ENCODE data around the gene SCAPER. TPM values are rescaled to one million over a fixed set of nuclear protein-coding genes. Genes with fewer than 3 reads are reported as not detected.
"Not testable (repeated sequence)": the region's sequence is repeated elsewhere in the genome, so short reads cannot be mapped to it uniquely, and the experiment has no call there.

SCAPER gene
- total RNA-seq, 1 experiment from 2014 or later = 12.7 TPM

DNA sequence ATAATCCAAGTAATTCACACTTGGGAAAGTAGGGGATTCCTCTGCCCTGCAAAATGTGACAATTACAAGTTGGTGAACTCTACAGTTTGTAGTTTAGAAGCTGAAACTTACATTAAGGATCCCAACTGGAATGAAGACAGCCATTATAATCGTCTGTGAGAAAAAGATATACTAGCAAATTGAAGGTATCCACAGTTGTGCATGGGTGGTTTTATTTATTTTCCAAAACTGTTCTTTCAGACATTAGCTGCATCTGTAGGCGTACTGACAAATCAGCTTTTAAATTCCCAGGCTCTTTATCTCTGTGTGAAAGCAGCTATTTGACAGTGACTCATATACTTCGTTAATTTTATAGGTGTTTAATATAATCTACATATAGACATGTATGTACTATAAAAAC is 581.1 kb downstream of the SCAPER start:
- in situ Hi-C loops (cut with HindIII; ENCODE audit: low pct_unique_long_range_greater_than_20kb, low sequenced_read_pairs) = no loop called here
- DNase-seq (ENCODE audit: low read depth, low spot score) = no peak

DNA sequence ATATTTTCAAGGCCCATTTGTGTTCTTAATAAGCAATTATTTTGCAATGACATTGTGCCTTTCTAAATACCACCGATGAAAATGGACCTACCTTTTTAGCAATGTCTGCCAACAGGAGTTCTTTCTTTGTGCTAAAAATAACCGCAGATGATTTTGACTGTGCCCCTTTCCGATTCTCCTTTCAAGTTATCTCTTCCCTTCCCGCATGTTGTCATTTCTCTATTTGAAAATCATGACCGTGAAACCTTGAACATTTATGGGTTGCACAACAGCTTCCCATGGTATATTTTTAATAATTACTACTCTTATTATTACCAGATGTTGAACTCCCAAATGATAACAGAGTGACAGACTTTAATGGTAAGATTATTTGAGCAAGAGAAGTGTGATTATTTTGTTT is 583.5 kb downstream of the SCAPER start:
- in situ Hi-C loops (cut with HindIII; ENCODE audit: low pct_unique_long_range_greater_than_20kb, low sequenced_read_pairs) = no loop called here
- DNase-seq (ENCODE audit: low read depth, low spot score) = no peak

DNA sequence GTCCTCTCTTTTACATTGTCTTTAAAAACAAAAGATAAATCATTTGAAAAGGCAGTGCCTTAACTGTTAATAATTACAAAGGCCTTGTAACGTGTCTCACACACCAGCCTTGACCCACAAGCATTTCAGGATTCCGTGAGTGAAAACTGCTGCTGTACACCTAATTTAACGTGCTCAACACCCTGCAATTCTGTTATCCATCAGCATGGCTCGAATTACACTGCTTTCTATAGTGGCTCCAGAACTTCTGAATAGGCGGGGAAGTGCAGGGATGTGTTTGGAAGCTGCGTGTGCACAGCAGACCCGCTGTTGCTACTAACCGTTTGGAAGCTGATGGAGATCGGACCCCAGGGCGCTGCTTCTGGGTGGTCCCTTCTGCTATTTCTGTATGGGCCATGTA is 584.0 kb downstream of the SCAPER start:
- no peak for DNase-seq (ENCODE audit: low read depth, low spot score)
- in situ Hi-C loops (cut with HindIII; ENCODE audit: low pct_unique_long_range_greater_than_20kb, low sequenced_read_pairs) = no loop called here

DNA sequence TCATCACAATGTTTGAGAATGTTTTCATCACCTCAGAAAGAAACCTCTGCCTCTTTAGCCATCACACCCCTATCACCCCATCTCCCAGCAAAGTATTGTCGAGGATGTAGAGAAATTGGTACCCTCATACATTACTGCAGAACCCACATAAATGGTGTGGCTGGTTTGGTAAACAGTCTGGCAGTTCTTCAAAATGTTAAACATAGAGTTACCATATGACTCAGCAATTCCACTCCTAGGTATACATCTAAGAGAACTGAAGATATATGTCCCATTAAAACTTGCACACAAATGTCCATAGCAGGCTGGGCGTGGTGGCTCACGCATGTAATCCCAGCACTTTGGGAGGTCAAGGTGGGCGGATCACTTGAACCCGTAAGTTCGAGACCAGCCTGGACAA is 585.1 kb downstream of the SCAPER start:
- DNase-seq (ENCODE audit: low read depth, low spot score) = no peak
- in situ Hi-C loops (cut with HindIII; ENCODE audit: low pct_unique_long_range_greater_than_20kb, low sequenced_read_pairs) = no loop called here

DNA sequence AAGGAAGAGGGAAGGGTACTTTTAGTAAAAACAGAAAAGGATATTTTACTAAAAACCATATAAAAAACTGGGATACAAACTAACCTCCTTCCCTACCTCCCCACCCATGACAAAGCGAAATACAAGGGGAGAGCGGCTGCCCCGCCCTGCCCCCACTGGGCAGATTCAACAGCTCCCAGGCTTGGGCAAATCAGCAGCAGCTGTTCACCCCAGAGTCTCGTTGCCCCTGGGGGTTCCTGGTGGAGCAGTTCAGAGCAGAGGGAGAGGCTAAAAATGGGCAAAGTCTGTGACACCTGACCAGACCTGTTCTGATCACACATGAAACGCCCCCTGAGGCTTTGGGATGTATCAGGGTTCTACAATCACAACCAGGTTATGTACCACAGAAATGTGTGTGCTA is 591.4 kb downstream of the SCAPER start:
- no peak for DNase-seq (ENCODE audit: low read depth, low spot score)
- in situ Hi-C loops (cut with HindIII; ENCODE audit: low pct_unique_long_range_greater_than_20kb, low sequenced_read_pairs) = no loop called here

DNA sequence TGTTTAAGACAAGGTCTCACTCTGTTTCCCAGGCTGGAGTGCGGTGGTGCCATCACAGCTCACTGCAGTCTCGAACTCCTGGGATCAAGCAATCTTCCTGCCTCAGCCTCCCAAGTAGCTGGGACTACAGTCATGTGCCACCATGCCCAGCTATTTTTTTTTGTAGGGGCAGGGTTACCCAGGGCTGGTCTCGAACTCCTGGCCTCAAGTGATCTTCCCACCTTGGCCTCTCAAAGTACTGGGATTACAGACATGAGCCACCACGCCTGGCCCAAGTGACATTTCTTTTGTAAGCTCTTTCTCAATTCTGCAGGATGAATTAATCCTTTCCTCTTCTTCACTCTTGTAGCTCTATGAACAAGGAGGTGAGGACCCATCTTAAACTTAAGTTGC is 592.0 kb downstream of the SCAPER start:
- in situ Hi-C loops (cut with HindIII; ENCODE audit: low pct_unique_long_range_greater_than_20kb, low sequenced_read_pairs); DNase-seq (ENCODE audit: low read depth, low spot score): not testable (repeated sequence)

DNA sequence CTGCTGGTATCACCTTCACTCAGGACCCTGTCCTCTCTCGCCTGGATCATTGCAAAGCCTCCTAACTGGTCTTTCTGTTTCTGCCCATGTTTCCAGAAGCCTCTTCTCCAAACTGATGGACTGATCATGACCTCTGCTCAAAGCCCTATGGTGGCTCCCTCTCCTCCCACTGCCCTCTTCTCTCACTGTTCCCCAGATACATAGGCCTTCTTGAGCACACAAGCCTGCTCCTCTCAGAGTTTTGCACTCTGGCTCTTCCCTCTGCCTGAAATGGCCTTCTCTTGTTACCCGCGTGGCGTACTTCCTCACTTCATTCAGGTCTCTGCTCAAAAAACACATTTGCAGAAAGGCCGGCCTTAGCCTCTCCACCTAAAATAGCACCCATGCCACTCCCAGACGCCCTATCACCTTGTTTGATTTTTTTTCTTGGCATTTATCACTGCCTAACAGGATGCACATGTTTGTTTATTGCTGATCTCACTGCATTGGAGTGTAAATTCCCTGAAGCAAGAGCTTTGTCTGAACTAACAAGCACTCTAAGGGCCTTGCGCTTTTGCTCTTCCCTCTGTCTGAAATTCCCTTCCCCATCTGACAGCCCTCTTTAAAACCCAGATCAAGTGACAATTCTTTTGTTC is 592.5 kb downstream of the SCAPER start:
- in situ Hi-C loops (cut with HindIII; ENCODE audit: low pct_unique_long_range_greater_than_20kb, low sequenced_read_pairs) = no loop called here
- no peak for DNase-seq (ENCODE audit: low read depth, low spot score)

DNA sequence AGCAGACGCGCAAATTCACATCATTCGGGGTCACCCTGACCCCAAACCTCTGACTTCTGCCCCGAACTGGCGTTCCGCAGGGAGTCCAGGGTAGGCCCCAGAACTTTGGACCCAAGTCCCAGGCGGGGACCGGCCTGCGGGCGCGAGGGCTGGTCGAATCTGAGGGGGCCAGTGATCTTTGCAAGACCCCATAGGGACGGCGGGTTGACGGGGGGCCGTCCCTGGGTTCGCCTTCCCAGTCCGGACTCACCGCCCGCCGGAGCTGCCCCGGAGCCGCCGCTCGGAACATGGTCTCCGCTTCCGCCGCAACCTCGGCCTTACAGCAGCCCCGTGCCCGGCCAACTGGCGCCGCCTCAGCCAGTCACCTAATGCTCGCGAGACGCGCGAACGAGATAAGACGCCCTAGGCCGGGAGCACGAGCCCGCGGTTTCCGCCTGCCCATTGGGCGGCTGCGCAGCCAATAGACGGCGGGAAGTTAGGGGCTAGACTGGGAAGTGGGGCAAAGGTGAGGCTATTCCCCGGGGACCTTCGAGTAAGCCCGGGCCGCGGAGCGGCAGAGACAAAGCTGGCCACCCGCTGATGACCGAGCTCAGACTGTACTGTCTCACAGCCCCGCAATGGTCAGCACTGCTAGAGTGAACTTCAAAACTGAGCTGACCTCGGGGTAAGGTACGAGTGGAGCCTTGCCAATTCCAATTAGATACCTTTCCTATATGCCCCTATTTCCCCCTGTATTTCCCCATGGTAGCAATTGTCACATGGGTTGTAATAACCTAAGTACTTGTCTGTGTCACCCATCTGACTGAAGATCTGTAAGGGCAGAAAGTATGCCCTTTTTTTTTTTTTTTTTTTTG is 593.8 kb downstream of the SCAPER start, which contains the start of gene ETFA:
Gene ETFA (minus strand): TSS at position 370 of the 854 bp plus-strand sequence. CDS start 81 bp downstream, at position 289.
- in situ Hi-C loops (cut with HindIII; ENCODE audit: low pct_unique_long_range_greater_than_20kb, low sequenced_read_pairs) = no loop called here
- peak; percentile 97 for DNase-seq (ENCODE audit: low read depth, low spot score)

DNA sequence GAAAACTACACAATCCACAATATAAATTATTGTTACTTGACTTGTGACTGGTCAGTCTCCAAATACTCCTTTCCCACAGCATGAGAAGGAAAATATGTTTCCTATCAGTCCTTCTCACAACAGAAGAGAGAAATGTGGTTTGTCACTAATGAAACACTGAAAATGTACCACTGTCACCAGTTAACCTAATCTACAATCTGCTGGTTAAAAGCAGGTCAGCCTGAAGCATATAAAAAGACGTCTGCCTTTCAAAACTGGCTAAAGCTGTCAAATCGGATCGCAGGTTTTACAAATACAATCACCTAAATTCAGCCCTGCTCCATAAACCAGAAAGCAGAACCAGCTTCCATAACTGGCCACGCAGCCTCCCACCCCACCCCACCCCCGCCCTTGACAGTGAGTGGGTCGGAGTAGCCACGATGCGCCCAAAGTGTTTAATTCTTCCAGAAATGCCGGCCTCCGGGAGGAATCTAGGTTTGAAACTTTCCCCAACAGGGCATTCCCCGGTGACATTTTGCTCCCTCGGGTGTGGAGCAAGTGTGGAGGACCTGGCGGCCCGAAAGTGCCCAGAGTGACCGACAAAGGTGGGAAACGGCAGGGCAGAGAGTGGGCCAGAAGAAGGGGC is 594.6 kb downstream of the SCAPER start:
- DNase-seq (ENCODE audit: low read depth, low spot score) = peak; percentile 27
- in situ Hi-C loops (cut with HindIII; ENCODE audit: low pct_unique_long_range_greater_than_20kb, low sequenced_read_pairs) = no loop called here

DNA sequence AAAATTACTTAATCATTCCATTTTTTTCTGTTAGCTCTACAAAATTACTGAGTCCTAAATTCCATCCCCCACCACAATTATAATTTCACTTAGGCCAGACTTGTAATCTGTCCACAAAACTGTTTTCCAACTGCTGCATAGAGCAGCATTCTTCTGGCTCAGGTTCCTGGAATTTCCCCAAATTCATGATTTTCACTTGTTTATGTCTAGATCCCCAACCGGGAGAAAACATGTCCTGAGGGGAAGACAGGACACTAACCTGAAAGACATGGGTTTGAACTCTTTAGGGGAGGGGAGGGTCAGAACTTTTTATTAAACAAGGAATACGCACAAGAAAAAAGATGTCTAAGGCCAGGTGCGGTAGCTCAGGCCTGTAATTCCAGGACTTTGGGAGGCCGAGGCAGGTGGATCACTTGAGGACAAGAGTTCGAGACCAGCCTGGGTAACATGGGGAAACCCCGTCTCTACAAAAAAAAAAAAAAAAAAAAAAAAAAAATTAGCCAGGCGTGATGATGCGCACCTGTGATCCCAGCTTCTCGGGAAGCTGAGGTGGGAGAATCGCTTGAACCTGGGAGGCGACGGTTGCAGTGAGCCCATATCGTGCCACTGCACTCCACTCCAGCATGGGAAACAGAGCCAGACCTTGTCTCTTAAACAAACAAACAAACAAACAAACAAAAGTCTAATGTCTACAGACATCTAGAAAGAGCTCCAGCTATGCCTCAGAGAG is 595.4 kb downstream of the SCAPER start:
- DNase-seq (ENCODE audit: low read depth, low spot score) = no peak
- in situ Hi-C loops (cut with HindIII; ENCODE audit: low pct_unique_long_range_greater_than_20kb, low sequenced_read_pairs) = no loop called here

DNA sequence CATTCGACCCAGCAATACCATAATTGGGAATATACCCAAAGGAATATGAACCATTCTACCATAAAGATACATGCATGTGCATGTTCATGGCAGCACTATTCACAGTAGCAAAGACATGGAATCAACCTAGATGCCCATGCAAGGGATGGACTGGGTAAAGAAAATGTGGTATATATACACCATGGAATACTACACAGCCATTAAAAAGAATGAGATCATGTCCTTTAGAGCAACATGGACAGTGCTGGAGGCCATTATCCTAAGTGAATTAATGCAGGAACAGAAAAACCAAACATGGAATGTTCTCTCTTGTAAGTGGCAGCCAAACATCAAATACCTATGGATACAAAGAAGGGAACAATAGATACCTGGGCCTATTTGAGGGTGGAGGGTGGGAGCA is 601.2 kb downstream of the SCAPER start:
- DNase-seq (ENCODE audit: low read depth, low spot score) = no peak
- in situ Hi-C loops (cut with HindIII; ENCODE audit: low pct_unique_long_range_greater_than_20kb, low sequenced_read_pairs) = no loop called here

DNA sequence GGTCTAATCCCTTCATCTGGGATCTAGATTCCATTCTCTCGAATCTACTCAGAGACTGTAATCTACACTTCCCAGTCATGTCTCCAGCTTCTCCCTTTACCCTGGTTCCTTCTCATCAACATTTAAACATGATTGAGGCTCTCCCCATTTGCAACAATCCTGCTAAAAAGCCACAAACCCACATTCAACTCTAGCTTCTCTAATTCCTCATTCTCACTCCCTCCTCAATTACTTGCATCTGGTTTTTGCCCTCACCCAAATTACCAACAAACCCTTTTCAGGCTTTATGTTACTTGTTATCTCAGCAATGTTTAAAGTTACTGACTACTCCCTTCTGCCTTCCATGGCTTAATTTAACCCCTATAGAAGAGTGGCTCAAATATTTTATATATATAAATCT is 605.4 kb downstream of the SCAPER start:
- no peak for DNase-seq (ENCODE audit: low read depth, low spot score)
- in situ Hi-C loops (cut with HindIII; ENCODE audit: low pct_unique_long_range_greater_than_20kb, low sequenced_read_pairs) = no loop called here

DNA sequence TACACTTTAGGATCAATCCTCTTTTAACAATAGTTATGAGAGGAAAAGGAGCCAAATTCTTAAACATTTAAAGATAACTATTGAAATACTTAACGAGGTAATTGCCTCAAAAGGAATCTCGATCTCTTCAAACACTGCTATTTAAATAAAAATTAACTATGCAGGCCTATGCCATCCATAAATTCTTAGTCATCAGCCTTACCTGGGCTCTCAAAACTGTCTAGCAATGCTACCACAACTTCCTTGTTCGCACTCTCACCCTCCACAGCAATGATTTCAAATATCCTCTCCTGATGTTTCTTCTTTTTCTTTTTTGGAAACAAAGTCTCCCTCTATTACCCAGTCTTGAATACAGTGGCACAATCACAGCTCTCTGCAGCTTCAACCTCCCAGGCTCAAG is 606.2 kb downstream of the SCAPER start:
- in situ Hi-C loops (cut with HindIII; ENCODE audit: low pct_unique_long_range_greater_than_20kb, low sequenced_read_pairs) = no loop called here
- no peak for DNase-seq (ENCODE audit: low read depth, low spot score)

DNA sequence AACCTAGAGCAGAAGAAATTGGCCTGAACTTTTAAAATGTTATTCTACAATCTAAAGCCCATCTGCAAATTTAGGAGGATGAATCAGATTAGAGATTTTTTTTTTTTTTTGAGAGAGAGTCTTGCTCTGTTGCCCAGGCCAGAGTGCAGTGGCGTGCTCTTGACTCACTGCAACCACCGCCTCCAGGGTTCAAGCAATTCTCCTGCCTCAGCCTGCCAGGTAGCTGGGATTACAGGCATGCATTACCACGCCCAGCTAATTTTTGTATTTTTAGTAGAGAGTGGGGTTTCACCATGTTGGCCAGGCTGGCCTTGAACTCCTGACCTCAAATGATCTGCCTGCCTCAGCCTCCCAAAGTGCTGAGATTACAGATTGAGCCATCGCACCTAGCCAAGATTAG is 607.2 kb downstream of the SCAPER start:
- DNase-seq (ENCODE audit: low read depth, low spot score); in situ Hi-C loops (cut with HindIII; ENCODE audit: low pct_unique_long_range_greater_than_20kb, low sequenced_read_pairs): not testable (repeated sequence)

Small RNAs within 50 kb of the gene (small RNA-seq; reads per million reads assigned to genes)
- 0 reads per million in 2 experiments for gene AC090751.1
- 0 reads per million in 2 experiments for gene MIR3713

Other genes with a start within 250 kb of the SCAPER start
- 114 and 132 TPM in 2 replicates for gene RCN2, start 26.4 kb upstream of the SCAPER start, total RNA-seq (2014; rRNA removed; shearing (Covaris generic))
- not detected in 2 replicates for gene PSTPIP1, start 89.8 kb upstream of the SCAPER start, total RNA-seq (2014; rRNA removed; shearing (Covaris generic))
- gene TSPAN3, start 165.8 kb upstream of the SCAPER start, total RNA-seq (2014; rRNA removed; shearing (Covaris generic)) = 460 and 489 TPM in 2 replicates

All from SK-MEL-5 (cell line).